HG02885 (cell line): Measurements from ENCODE around the gene ATXN7L1.

Experiments used
- ATAC-seq: cut with Tn5 transposase; IDR thresholded peaks from one replicate; pipeline ENCODE4 v1.9.1; 2021; ENCODE audit warnings: mild to moderate bottlenecking; ENCODE audit not compliant: unreplicated experiment, poor library complexity

Gene ATXN7L1

DNA sequence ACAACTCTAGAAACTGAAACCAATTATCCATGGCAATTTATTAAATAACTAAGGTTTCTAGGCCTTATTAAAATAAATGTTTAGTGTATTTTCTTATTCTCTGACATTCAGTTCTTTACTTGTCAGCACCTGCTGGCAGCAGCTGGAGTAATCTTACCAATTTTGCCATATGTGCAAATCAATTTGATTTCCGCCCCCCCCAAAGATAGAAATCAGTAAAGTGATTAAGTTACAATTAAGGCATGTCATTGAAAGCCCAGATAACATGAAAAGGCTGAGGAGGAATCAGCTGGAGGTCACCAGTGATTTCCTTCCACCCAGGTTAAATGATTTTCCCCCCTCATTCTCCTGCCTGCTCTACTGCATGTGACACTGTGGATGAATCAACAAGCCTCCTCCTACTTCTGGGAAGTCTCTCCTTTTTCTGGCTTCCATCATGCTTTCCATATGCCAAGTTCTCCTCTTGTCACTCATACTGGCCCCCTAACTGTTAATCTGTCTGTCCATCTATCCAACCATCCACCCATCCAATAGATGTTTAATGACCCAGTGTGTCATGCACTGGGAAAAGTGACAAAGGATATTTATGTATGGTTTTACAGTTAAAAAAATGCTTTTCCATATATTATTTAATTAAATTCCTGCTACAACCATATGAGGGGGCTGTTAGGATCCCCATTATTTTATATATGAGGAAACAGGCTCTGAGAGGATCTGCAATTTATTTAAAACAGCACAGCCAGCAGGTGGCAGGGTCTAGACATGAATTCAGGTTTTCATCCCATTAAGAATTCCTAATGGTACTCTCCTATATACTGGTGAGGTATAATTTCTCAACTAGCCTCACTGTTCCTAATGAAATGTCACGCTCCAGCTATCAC is 116.5 kb downstream of the ATXN7L1 start:
- ATAC-seq: no peak

DNA sequence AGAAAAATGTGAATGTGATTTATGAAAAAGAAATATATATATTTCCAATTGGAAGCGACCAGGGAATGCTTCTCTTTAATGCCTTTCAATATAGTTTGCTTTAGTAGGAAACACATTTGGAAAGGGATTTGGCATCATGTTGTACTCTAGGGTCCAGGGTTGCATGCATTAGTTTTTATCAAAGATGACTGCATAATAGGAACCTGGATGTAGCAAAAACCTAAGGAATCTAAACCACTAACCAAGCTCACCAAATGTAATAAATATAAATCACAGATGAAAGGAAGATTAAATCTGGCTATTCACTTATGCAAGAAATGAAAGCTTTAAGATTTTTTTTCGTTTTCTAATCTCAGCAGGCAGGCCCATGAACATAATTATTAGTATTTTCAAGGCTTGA is 120.0 kb downstream of the ATXN7L1 start:
- ATAC-seq: no peak

DNA sequence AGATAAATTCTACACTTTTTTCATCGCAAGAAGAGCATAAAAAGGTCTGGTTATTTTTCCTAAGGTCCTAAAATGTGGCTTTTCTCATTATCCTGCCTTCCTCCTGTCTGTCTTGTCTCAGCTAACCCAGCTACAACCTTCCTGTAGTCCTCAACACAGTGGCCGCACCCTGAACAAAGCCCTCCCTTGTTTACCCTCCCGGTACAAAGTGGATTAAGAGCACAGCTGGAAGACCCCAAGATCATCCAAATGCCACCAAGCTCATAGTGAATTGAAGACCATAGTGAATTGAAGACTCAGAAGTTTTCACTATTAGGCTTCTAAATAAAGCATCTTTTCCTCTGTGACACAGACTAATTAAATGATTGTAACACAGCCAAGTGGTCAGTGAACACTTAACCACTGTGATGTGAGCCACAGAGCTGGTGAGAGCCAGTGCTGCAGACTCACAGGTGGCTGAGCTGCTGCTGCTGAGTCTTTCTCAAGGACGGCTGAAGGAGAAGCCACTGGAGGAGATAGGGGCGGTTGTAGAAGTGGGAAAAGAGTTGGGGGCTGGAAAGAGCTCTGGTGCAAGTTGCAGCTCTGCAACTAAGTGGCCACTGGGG is 123.6 kb downstream of the ATXN7L1 start:
- no peak for ATAC-seq

DNA sequence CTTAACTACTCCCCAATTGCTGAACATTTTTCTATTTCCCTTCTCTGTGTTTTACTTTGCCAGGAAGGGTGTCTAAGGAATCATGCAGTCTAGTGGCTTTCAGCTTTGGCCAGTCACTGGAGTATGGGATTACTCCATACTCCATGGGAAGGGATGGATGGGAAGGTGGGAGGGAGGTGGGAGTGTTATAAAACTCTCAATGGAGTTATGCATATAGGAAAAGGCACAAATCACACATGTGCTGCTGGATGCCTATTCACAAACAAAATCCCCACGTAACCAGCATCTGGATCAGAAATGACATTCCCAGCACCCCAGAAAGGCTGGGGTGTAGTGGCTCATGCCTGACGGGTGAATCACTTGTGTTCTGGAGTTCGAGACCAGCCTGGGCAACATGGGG is 125.3 kb downstream of the ATXN7L1 start:
- ATAC-seq: no peak

DNA sequence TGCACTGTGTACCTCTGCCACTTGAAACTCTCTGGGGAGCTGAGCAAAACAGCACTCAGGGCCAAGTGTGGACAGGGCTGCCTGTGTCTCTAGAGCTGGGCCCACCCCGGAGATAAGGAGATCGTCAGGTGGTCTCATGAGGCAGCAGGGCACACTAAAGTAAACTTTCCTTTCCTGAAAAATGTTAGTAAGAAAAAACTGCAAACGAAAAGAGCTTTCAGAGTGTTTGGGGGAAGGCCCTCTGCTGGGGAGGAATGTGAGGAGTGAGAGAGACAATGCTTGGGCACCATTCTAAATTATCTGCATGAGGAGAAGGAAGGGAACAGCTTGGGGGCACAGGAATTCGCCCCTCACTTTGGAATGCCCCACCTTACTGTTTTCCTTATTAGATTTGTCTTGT is 127.7 kb downstream of the ATXN7L1 start:
- no peak for ATAC-seq

DNA sequence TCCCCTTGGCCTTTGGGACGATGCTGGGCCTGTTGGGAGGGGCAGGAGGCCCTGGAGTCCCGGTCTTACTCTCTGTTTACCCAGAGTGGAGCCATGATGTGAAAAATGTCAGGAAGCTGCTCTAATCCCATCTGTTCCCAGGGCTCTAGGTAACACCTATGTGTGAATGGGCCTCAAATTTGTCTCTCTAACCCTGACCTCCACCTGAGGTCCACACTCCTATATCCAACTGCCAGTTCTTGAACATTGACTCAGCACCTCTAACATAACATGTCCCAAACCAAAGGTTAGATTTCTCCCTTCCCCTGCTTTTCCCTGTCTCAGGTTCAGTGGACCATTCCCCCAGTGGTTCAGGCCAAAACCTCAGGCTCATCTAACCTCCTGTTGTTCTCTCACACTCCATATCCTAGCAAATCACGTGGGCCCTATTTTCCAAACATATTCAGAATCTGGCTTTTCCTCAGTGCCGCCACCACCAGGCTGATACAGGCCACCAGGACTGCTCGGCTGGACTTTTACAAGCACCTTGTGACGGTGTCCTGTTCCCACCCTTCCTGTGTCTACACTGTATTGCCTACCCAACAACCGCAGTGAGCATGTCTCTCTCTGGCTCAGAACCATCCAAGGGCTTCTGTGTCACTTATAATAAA is 130.6 kb downstream of the ATXN7L1 start:
- no peak for ATAC-seq

DNA sequence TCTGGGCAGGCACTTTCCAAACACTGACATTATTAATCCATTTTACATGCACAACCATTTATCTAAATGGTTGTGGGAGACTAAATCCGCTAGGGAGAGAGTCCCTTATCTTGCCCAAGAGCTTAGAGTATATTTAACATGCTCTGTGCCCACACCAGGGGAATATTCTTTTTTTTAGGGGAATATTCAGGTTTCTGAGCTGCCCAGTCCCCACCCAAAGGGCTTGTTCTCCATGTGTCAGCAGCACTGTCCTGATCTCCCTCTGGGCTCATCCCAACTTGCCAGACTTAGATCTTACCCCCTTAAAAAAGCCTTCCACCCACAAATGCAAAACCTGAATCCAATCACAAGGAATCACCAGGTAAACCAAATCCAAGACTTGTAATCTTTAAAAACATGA is 132.1 kb downstream of the ATXN7L1 start:
- ATAC-seq: no peak

DNA sequence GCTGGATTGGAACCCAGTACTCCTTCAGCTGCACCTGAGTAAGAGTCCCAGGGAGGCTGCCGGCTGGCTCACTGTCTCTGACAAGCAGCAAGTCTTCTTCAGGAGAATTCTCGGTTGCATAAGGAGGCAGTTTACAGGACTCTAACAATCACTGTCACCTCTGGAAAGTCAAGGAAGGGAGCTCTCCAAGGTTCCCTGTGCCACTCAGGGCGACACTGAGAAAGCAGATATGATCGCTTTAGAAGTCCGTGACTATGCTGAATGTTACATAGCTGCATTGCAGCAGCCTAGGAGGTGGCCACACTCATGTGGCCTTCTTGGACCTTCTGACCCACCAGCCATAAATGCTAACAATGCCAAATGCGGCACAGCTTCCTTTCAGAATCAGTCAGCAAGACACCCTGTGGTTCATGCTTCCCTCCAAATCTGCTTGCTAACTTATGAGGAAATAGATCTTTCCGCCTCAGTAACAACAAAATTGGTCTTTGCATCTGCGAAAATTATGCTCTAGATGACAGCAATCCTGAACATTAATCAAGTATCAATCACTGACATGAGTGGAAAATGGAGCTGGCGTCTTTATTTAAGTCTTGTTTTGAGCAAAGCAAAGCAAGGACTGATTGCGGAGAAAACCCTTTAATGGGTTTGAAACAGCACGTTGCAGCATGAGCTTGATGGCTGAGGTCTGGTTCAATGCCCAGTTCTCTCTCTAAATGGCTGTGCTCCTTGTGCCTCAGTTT is 132.9 kb downstream of the ATXN7L1 start:
- no peak for ATAC-seq

DNA sequence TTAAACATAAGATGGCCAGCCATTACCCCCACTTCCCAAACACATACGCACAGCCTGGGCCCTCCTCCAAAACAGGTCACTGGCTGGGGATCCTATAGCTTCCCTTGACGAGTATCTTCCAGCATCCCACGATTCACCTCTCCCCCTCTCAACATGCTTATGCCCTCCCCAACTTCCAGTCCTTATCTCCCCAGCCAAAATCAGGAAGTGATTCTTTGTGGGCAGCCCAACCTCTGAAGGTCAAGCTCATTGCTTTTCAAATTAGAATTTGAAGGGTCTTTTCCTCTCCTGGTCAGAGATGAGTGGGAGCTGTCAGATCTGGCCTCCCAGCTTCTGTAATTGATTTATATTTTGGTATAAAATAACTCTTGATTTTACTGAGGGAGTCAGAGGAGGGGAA is 133.6 kb downstream of the ATXN7L1 start:
- no peak for ATAC-seq

DNA sequence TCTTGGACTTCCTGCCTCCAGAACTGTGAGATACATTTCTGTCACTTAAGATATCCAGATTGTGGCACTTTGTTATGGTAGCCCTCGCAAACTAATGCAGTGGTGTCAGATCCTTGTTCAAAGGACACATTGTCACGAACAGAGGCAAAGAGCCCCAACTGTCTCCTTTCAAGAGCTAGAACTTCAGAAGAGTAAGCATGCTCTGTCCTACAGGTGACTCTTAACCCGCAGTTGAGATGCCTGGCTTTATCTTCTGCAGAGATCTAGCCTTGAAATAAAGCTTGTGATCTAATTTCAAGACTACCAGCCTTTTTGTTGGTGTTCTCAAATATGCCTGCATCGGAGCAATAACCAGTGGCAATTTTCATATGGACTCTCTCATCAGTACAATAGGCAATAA is 134.4 kb downstream of the ATXN7L1 start:
- no peak for ATAC-seq

DNA sequence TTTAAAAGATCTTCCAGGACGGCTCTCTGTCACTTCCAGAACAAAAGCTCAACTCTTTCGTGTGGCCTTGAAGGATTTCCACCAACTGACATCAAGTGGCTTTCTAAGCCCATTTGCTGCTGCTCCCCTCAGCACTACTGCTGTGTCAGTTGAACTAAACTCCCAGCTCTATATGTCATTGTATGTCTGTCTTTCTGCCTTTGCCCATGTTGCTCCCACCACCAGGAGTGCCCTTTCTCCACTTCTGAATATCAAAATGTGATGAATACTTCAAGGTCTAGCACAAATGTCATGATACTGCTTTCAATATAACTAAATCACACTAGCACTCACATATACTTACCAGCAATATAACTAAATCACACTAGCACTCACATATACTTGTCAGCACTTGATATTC is 138.3 kb downstream of the ATXN7L1 start:
- no peak for ATAC-seq

DNA sequence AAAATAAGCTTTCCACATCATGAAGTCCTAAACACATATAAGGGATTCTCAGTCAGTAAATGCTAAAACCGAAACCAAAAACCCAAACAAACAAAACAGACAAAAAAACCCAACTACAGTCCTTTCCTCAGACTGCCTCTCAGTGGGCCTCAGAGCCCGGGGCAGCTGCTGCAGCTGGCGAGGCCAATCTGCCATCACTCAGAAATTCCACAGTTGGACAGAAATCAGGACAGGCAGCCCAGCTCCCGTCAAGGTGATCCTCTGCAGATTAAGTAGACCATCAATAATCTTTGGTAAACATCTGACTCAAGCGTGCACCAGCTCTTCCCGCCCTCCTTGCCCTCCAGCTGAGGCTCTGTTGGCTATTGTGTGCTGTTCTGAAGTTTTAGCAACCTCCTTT is 142.2 kb downstream of the ATXN7L1 start:
- ATAC-seq: no peak

DNA sequence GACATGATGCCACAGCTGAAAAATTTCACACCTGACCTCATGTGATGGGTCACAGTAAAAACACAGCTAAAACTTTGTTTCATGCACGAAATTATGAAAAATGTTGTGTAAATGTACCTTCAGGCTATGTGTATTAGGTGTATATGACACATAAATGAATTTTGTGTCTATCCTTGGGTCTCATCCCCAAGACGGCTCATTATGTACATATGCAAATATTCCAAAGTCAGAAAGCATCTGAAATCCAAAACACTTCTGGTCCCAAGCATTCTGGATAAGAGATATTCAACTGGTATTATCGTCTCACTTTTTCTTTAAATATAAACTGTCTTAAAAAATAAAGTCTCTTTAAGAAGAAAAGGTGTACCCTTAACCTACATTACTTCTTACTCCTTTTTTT is 145.4 kb downstream of the ATXN7L1 start:
- no peak for ATAC-seq

DNA sequence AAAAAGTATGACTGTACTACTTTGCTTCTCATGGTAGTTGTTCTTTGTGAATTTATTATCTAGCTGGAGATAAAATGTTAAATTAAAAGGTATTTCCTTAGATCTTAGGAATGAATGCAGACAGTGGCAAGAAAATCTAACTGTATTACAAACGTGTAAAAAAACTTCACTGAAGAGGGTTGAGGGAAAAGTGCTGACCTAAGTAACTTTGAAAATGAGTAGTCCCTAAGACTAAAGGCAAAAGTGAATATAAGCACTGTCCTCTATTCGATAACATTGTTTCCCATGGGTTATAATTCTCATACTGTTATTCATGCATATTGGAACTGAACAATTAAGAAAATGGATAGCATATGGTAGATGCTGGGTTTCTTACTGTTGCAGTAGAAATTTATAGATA is 148.4 kb downstream of the ATXN7L1 start:
- ATAC-seq: no peak

DNA sequence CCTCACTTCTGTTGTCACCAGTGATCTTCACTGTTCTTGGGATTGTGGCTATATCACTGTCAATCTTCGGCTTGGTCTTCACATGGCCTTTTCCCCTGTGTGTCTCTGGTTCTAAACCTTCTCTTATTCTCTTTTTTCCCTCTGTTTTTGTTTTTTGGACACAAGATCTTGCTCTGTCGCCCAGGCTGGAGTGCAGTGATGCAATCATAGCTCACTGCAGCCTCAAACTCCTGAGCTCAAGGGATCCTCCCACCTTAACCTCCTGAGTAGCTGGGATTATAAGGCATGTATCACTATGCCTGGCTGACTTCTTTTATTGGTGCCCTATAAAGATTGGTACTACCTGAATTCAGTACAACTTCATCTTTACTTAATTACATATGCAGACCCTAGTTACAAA is 151.7 kb downstream of the ATXN7L1 start:
- no peak for ATAC-seq

DNA sequence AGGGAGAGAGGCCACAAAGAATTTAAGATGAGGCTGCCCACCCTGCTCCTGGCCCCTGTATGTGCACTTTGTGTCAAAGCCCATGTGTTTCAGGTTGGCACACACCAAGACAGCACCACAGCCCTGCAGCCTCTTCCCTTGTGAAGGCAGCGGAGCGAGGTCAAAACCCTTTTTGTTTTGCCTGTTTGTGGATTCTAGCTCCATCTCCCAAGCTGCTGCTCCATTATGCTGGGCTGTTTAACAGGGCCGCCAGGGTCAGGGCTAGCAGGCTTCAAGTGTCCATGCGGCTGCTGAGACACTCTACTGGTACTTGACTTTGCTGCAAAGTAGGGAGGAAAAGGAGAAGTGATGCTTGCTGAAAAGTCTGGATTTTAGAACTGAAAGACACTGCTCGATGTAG is 152.8 kb downstream of the ATXN7L1 start:
- ATAC-seq: no peak

DNA sequence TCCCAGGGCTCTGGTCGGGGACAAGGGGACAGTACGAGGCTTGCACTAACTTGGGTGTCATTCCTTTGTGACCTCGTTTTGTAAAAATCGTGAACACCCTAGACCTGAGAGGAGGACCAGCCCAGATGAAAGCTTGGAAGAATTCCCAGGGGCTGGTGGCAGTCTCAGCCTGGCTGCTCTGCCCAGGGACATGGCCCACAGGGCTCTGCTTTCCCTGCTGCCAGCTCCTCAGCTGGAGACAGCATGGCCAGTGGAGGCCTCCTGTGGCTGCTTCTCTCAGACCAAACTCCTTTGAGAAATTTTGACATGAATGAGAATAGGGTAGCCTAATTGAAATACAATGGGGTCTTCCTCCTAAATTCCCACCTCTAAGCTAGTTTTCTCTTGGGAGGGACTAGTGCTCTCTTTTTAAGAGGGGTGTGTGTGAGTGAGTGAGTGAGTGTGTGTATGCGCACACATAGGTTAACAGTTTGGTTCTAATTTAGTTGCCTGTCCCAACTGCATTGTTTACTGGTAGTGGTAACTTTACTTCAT is 154.8 kb downstream of the ATXN7L1 start:
- no peak for ATAC-seq

DNA sequence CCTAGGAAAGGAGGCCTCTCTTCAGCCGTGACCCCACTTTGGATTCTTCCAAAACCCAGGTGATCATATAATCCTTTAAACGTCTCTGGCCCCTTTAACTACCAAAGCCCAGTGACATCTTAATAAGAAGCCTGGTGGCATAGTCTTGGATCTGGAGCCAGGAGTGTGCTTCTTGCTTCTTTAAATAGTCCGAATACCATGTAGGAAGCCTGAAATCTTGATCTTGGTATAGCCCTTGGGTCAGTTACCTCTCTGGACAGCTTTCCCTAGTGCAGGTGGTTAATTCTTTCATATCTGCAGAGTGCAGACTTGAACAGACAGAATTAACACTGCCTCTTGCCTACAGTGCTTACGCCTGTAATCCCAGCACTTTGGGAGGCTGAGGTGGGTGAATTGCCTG is 156.5 kb downstream of the ATXN7L1 start:
- ATAC-seq: no peak

DNA sequence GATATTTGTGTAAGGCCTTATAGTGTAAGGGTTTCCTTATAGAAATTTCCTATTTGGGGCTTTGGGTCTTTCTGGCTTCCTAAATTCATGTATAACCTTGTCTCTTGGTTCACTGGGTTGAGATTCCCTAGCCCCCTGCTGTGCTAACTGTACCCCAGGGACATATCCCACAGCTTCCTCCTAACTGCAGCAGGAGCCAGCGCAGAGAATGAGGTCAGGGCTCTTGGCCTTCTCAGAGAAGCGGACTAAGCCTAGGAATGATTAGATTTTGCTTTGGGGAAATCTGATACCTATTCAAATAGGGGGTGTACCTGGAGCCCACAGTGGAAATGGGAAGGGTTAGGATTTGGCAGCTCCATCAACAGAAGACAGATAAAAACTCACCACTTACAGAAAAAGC is 157.0 kb downstream of the ATXN7L1 start:
- no peak for ATAC-seq

DNA sequence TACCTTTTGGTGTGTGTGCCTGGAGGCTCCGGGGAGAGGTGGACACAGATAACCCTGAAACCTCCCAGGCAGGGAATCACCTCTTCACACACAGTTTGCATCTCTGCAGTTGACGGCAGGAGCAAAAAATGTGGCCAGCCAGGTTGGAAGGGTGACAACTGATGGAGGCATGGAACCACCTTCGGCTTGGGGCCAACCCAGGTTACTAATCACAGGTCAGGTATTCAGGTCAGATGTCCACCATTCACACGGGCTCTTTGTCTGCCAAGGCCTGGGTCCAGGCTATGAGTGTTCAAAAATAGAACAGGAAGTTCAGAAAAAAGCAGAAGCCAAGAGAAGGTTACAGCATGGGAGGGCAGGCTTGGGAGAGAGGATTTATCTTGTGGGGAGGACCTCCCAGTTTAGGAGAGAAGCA is 157.9 kb downstream of the ATXN7L1 start:
- ATAC-seq: no peak

DNA sequence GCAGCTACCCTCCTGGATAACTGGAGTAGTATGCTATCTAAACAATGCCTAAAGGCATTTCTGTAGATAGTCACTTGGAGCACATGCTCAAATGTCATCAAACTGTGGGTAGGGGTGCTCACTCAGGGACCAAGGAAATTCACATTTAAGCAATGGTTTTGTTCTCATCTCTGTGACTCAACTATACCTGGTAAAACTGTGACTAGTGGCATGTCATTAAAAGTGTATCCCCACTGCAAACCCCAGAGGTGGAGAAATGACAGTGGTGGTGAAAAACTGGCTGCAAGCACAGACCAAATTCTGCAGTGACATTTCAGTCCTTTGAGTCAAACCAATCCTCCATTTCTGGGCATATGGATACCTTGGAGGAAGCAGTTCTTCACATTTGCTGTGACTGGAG is 160.9 kb downstream of the ATXN7L1 start:
- ATAC-seq: no peak
